ENCODE results near the gene FUCA1.
"Not testable (repeated sequence)": the region's sequence is repeated elsewhere in the genome, so short reads cannot be mapped to it uniquely, and the experiment has no call there.

The FUCA1 gene

GRCh38 chr1:23904748-23905357 is 36.8 kb upstream of the FUCA1 start:
- ATAC-seq (replicated peaks) = peak; percentile 55 to 72
- Mint-ChIP-seq H3K4me3 (peak overlapping the region; percentile 42 to 61), H3K27ac (peak overlapping the region; percentile 90), H3K9me3 (no peaks in the 10 kb centered on the region), H3K4me1 (peaks cover 60 to 93% of the 10 kb centered on the region in 2 donors), H3K36me3 (peaks cover 64 to 71% of the 10 kb centered on the region in 2 donors), H3K27me3 (no peaks in the 10 kb centered on the region)
- peak; percentile 72 for DNase-seq

DNA sequence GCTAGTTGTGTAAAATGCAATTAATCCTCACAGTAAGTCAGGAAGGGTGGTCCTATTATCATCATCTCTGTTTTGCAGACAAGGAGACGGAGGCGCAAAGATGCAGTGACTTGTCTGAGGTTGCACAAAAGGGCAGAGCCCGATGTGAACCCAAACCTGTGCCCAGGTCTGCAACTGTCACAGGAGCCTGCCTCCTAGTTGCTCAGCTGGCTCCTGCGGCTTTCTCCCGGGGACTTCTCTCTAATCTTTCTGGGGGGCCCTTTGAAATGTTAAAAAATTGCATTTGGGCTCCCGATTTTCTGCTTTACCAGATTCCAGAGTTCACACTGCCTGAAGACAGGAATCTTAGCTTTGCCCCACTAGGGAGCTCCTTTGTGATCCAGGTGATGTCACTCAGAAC is 35.7 kb upstream of the FUCA1 start:
- no peak overlapping the region for H3K27ac Mint-ChIP-seq
- no peaks in the 10 kb centered on the region for H3K27me3 Mint-ChIP-seq
- peak overlapping the region; percentile 62 to 71 for H3K4me3 Mint-ChIP-seq
- no peaks in the 10 kb centered on the region for H3K9me3 Mint-ChIP-seq
- H3K4me1 Mint-ChIP-seq = peaks cover 58 to 93% of the 10 kb centered on the region in 2 donors
- peaks cover 60 to 71% of the 10 kb centered on the region in 2 donors for H3K36me3 Mint-ChIP-seq
- DNase-seq = no peak
- ATAC-seq (replicated peaks) = no peak

- ATAC-seq (replicated peaks) (no peak), DNase-seq (no peak)
- Mint-ChIP-seq H3K27me3 (no peaks in the 10 kb centered on the region), H3K4me3 (peak overlapping the region; percentile 62 to 71), H3K9me3 (no peaks in the 10 kb centered on the region), H3K4me1 (peaks cover 54 to 86% of the 10 kb centered on the region in 2 donors), H3K27ac (peak overlapping the region; percentile 72), H3K36me3 (peaks cover 57 to 67% of the 10 kb centered on the region in 2 donors)
Measured at GRCh38 chr1:23902321-23903278, 34.5 kb upstream of the FUCA1 start.

- peaks cover 54 to 86% of the 10 kb centered on the region in 2 donors for H3K4me1 Mint-ChIP-seq
- H3K27me3 Mint-ChIP-seq; DNase-seq; ATAC-seq (replicated peaks); H3K9me3 Mint-ChIP-seq: not testable (repeated sequence)
- peaks cover 53 to 62% of the 10 kb centered on the region in 2 donors for H3K36me3 Mint-ChIP-seq
- peak overlapping the region; percentile 28 to 66 for H3K4me3 Mint-ChIP-seq
- peak overlapping the region; percentile 90 for H3K27ac Mint-ChIP-seq
Measured at GRCh38 chr1:23900017-23900416, 31.9 kb upstream of the FUCA1 start.

GRCh38 chr1:23899070-23899469 is 31.0 kb upstream of the FUCA1 start:
- Mint-ChIP-seq H3K4me1 (peaks cover 48 to 85% of the 10 kb centered on the region in 2 donors), H3K27ac (peak overlapping the region; percentile 96)
- peak; percentile 79 to 83 for ATAC-seq (replicated peaks)

GRCh38 chr1:23897083-23897482 is 29.0 kb upstream of the FUCA1 start:
- peaks cover 55 to 89% of the 10 kb centered on the region in 2 donors for H3K4me1 Mint-ChIP-seq
- no peak overlapping the region for H3K27ac Mint-ChIP-seq
- no peaks in the 10 kb centered on the region for H3K27me3 Mint-ChIP-seq

More at GRCh38 chr1:23899070-23899469, 31.0 kb upstream of the FUCA1 start:
- no peak for DNase-seq
- Mint-ChIP-seq H3K9me3 (no peaks in the 10 kb centered on the region), H3K27me3 (no peaks in the 10 kb centered on the region), H3K4me3 (peak overlapping the region; percentile 61 to 68), H3K36me3 (peaks cover 51 to 61% of the 10 kb centered on the region in 2 donors)

DNA sequence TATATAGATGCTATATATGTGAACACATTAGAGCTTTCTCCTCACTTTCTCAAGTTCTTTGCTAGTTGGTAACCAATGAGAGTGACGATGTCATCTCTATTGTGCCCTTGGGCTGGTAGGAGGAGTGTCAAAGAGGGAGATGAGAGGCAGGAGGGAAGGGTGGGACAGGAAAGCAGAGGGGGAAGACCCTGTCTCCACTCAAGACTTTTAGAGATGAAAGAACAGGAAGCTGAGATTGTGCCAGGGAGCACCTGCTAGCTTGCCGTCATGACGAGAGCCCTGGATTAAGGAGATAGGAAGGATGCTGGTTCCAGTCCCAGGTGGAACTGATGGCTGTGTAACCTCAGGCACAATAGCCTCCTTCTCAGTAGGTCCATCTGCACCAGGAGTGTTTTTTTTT is 28.4 kb upstream of the FUCA1 start:
- ATAC-seq (replicated peaks) = no peak
- H3K4me3 Mint-ChIP-seq = peak overlapping the region in 1 of 2 donors; percentile 4
- H3K27ac Mint-ChIP-seq = peak overlapping the region; percentile 88

More at GRCh38 chr1:23897083-23897482, 29.0 kb upstream of the FUCA1 start:
- Mint-ChIP-seq H3K36me3 (peaks cover 53 to 68% of the 10 kb centered on the region in 2 donors), H3K4me3 (peak overlapping the region in 1 of 2 donors; percentile 4), H3K9me3 (no peaks in the 10 kb centered on the region)
- ATAC-seq (replicated peaks) (peak; percentile 14 to 16), DNase-seq (no peak)

DNA sequence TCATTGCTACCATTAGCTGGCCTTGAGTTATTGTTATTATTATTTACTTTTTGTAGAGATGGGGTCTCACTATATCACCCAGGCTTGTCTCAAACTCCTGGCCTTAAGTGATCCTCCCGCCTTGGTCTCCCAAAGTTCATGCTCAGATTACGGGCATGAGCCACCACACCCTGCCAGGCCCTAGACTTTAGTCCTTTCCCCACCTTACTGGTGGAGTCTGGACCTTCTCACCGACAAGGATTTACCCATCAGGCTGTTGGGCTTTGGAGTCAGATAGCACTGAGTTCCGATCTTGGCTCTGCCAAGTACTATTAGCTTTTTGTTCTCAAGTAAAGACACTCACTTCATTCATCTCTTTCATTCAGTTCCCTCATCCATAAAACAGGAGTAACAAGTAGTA is 27.9 kb upstream of the FUCA1 start:
- Mint-ChIP-seq H3K27me3 (no peaks in the 10 kb centered on the region), H3K27ac (peak overlapping the region; percentile 88), H3K9me3 (no peaks in the 10 kb centered on the region), H3K4me1 (peaks cover 54 to 89% of the 10 kb centered on the region in 2 donors), H3K36me3 (peaks cover 51 to 68% of the 10 kb centered on the region in 2 donors), H3K4me3 (no peak overlapping the region)
- ATAC-seq (replicated peaks) = no peak
- DNase-seq = no peak

More for the DNA sequence above, 28.4 kb upstream of the FUCA1 start:
- Mint-ChIP-seq H3K4me1 (peaks cover 57 to 89% of the 10 kb centered on the region in 2 donors), H3K36me3 (peaks cover 53 to 68% of the 10 kb centered on the region in 2 donors), H3K9me3 (no peaks in the 10 kb centered on the region), H3K27me3 (no peaks in the 10 kb centered on the region)
- DNase-seq = no peak

GRCh38 chr1:23895082-23895481 is 27.0 kb upstream of the FUCA1 start:
- H3K9me3 Mint-ChIP-seq = no peaks in the 10 kb centered on the region
- H3K36me3 Mint-ChIP-seq = peaks cover 48 to 67% of the 10 kb centered on the region in 2 donors
- peak overlapping the region; percentile 86 for H3K27ac Mint-ChIP-seq
- DNase-seq (no peak), ATAC-seq (replicated peaks) (peak in 1 of 2 donors; percentile 11)
- H3K27me3 Mint-ChIP-seq = no peaks in the 10 kb centered on the region
- peak overlapping the region in 1 of 2 donors; percentile 17 for H3K4me3 Mint-ChIP-seq
- H3K4me1 Mint-ChIP-seq = peaks cover 51 to 89% of the 10 kb centered on the region in 2 donors

DNA sequence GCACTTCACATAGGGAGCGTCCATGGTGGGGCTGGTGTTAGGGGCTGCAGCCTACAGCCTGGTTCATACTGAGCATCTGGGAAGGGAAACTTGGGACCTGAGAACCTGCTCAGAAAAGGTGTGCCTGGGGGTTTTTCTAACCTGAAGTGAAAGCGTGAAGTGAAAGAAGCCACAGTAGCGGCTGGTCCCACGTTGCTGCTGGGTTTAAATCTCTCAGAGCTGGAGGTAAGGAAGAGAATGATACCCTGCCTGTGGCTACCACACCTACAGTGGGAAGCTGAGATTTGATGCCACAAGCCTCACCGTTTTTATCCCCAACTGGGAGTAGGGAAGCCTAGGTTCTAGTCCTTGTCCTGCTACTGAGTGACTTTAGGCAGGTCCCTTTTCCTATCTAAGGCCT is 21.0 kb upstream of the FUCA1 start:
- DNase-seq = no peak
- H3K27me3 Mint-ChIP-seq = no peaks in the 10 kb centered on the region
- H3K36me3 Mint-ChIP-seq = peaks cover 48 to 67% of the 10 kb centered on the region in 2 donors
- H3K9me3 Mint-ChIP-seq = no peaks in the 10 kb centered on the region
- H3K27ac Mint-ChIP-seq = peak overlapping the region; percentile 95
- peaks cover 50 to 85% of the 10 kb centered on the region in 2 donors for H3K4me1 Mint-ChIP-seq
- peak overlapping the region; percentile 36 to 76 for H3K4me3 Mint-ChIP-seq
- peak; percentile 67 to 74 for ATAC-seq (replicated peaks)

DNA sequence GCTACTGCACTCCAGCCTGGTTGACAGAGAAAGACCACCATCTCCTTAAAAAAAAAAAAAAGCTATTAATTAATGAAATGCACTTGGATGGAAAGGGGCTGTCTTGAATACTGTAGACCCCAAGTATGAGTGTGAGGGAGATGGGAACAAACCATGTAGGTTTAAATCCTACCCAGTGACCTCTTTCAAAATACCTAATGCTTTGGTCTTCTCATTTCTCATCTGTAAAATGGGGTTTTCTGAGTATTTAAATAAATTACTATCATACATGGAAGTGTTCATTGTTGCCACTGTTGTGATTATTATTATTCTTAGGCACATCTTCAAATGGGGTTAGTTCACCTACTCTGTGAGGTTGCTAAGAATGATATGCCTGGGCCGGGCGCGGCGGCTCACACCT is 17.1 kb upstream of the FUCA1 start:
- peaks cover 31 to 58% of the 10 kb centered on the region in 2 donors for H3K4me1 Mint-ChIP-seq
- H3K36me3 Mint-ChIP-seq = peaks cover 38 to 53% of the 10 kb centered on the region in 2 donors
- H3K27ac Mint-ChIP-seq = no peak overlapping the region
- DNase-seq (no peak), ATAC-seq (replicated peaks) (no peak)
- H3K27me3 Mint-ChIP-seq = no peaks in the 10 kb centered on the region
- no peak overlapping the region for H3K4me3 Mint-ChIP-seq
- H3K9me3 Mint-ChIP-seq = no peaks in the 10 kb centered on the region

GRCh38 chr1:23882746-23883145 is 14.7 kb upstream of the FUCA1 start:
- H3K9me3 Mint-ChIP-seq = peaks cover 12 to 16% of the 10 kb centered on the region in 2 donors
- ATAC-seq (replicated peaks) (no peak), DNase-seq (no peak)
- H3K36me3 Mint-ChIP-seq = peaks cover 47 to 63% of the 10 kb centered on the region in 2 donors
- no peak overlapping the region for H3K4me3 Mint-ChIP-seq
- peak overlapping the region; percentile 21 for H3K27ac Mint-ChIP-seq
- H3K4me1 Mint-ChIP-seq = peaks cover 19 to 34% of the 10 kb centered on the region in 2 donors
- no peaks in the 10 kb centered on the region for H3K27me3 Mint-ChIP-seq

DNA sequence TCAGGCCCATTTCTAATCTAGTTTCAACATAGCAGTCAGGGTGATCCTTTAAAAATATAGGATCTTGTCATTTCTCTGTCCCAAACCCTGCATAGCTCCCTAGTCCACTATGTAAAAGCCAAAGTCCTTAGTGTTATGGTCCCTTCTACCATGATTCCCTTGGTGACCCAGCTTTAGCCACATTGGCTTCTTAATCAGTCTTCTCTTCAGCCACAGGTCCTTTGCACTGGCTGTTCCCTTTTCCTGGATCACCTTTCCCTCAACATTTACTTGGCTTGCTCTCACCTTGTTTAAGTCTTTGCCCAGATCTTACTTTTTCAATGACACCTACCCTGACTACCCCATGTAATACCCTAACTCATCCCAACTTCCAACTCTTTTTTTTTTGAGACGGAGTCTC is 11.7 kb upstream of the FUCA1 start:
- DNase-seq (no peak), ATAC-seq (replicated peaks) (no peak)
- Mint-ChIP-seq H3K27me3 (no peaks in the 10 kb centered on the region), H3K27ac (peak overlapping the region; percentile 57), H3K9me3 (peaks cover 14 to 17% of the 10 kb centered on the region in 2 donors), H3K4me3 (no peak overlapping the region), H3K36me3 (peaks cover 57 to 69% of the 10 kb centered on the region in 2 donors), H3K4me1 (peaks cover 18 to 20% of the 10 kb centered on the region in 2 donors)

DNA sequence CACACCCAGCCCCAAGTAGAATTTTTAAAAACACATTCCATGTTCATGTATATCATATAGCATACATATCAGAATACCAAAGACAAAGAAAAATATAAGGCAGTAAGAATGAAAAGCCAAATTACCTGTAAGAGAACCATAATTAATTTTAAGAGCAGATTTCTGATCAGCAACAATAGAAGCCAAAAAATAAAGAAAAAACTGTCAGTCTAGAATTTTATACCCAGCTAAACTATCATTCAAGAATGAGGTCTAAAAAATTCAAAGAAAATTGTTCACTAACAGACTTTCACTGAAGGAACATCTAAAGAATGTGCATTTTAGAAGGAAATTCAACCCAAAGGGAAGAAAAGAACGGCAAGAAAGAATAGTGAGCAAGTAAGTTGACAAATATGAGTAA is 10.6 kb upstream of the FUCA1 start:
- Mint-ChIP-seq H3K4me1 (peaks cover 23 to 29% of the 10 kb centered on the region in 2 donors), H3K27me3 (no peaks in the 10 kb centered on the region), H3K36me3 (peaks cover 65 to 78% of the 10 kb centered on the region in 2 donors), H3K4me3 (no peak overlapping the region), H3K27ac (peak overlapping the region; percentile 22), H3K9me3 (peaks cover 14 to 17% of the 10 kb centered on the region in 2 donors)
- ATAC-seq (replicated peaks) = no peak
- DNase-seq = no peak
